ENCODE results near the gene NUB1. TPM values are rescaled to one million over a fixed set of nuclear protein-coding genes. Genes with fewer than 3 reads are reported as not detected.

NUB1 gene
- total RNA-seq, 2 donors from 2014 or later = 36.8 to 43.8 TPM

DNA sequence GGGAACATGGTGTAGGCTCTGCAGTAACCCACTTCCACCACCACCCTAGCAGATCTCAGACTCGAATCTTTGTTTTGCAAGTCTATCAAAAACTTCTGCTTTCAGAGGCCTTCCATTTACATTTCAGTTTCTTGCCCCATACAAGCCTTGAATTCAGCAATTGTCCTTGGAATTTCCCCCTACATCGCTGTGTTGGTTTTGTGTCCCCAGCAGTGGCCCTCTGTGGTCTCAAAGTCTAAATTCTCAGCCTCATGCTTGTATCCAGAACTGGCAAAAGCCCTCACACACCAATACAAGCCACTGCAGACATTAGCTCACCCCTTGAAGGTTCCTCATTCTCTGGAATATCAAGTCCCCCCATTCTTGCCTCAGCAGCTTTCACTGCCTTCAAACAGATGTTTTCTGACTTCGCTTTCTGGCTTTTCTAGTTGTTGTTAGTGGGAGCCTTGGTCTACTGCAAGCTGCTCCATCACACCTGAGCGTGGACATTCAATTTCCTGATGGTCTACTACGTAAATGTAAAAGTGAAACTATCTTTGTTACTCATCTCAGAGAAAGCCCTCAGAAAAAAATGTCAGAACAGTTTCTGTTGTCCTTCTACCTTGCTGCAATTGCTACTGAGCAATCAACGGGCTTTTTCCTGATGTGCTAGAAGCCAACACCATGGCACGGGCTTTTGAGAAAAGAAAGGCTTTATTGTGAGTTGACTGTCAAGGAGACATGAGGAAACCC lies 1.8 kb upstream of the NUB1 start:
- H3K27me3 ChIP-seq = no peaks in the 10 kb centered on the region
- TF ChIP-seq, protein P1, sequence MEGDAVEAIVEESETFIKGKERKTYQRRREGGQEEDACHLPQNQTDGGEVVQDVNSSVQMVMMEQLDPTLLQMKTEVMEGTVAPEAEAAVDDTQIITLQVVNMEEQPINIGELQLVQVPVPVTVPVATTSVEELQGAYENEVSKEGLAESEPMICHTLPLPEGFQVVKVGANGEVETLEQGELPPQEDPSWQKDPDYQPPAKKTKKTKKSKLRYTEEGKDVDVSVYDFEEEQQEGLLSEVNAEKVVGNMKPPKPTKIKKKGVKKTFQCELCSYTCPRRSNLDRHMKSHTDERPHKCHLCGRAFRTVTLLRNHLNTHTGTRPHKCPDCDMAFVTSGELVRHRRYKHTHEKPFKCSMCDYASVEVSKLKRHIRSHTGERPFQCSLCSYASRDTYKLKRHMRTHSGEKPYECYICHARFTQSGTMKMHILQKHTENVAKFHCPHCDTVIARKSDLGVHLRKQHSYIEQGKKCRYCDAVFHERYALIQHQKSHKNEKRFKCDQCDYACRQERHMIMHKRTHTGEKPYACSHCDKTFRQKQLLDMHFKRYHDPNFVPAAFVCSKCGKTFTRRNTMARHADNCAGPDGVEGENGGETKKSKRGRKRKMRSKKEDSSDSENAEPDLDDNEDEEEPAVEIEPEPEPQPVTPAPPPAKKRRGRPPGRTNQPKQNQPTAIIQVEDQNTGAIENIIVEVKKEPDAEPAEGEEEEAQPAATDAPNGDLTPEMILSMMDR (IDR thresholded peaks at IDR 0.05) = no peak
- TF ChIP-seq POLR2A (IDR thresholded peaks at IDR 0.05) = no peak
- intact Hi-C loops (cut with DNase I) = no loop called here
- no peak for ATAC-seq
- peaks cover 18% of the 10 kb centered on the region for H3K4me1 ChIP-seq
- H3K9me3 ChIP-seq = no peaks in the 10 kb centered on the region
- H3K36me3 ChIP-seq (replicated peaks in 1 of 2; ENCODE audit: insufficient read depth in 1 of 2, low read depth in 2 of 2) = no peaks in the 10 kb centered on the region
- no peak for DNase-seq
- WGBS, 2 donors = 56 to 72% methylated on average over 7 of the region's 7 CpGs
- H3K4me3 ChIP-seq = no peak overlapping the region
- H3K27ac ChIP-seq = peak overlapping the region in 1 of 4 donors; percentile 40

DNA sequence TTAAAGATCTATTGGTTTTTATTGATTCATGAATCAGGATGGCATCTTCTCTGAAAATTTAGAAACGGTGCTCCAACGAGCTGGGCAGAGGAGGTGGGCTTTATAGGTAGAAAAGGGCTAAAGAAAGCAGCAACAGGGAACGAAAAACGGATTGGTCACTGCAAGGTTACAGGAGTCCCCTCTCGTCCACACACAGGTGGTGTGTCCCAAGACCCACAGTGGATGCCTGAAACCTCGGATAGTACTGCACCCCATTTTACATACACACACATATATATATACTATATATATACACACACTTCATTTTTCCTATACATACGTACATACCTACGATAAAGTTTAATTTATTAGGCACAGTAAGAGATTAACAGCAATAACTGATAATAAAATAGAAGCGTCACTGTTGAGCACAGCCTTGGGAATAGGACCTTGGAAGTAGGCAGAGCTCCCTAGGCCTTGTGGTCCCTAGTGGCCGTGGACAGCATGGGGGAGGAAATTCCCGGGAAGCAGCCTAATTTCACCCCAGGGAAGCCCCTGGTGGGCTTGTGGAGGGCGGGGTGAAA lies 737 bp upstream of the NUB1 start:
- no peaks in the 10 kb centered on the region for H3K36me3 ChIP-seq (replicated peaks in 1 of 2; ENCODE audit: insufficient read depth in 1 of 2, low read depth in 2 of 2)
- ATAC-seq (peak; percentile 2), DNase-seq (peak in 1 of 4 donors; percentile 9)
- H3K4me3 ChIP-seq = no peak overlapping the region
- no peaks in the 10 kb centered on the region for H3K9me3 ChIP-seq
- H3K27me3 ChIP-seq = no peaks in the 10 kb centered on the region
- H3K4me1 ChIP-seq = peaks cover 21% of the 10 kb centered on the region
- WGBS, 2 donors = 48 to 51% methylated on average over 12 of the region's 12 CpGs
- no peak for TF ChIP-seq POLR2A (IDR thresholded peaks at IDR 0.05)
- TF ChIP-seq, protein P1 (IDR thresholded peaks at IDR 0.05) = peak in 3 of 7 experiments; percentile 10 to 21 (median 16)
- intact Hi-C loops (cut with DNase I) = no loop called here
- peak overlapping the region; percentile 10 to 88 (median 40) for H3K27ac ChIP-seq

DNA sequence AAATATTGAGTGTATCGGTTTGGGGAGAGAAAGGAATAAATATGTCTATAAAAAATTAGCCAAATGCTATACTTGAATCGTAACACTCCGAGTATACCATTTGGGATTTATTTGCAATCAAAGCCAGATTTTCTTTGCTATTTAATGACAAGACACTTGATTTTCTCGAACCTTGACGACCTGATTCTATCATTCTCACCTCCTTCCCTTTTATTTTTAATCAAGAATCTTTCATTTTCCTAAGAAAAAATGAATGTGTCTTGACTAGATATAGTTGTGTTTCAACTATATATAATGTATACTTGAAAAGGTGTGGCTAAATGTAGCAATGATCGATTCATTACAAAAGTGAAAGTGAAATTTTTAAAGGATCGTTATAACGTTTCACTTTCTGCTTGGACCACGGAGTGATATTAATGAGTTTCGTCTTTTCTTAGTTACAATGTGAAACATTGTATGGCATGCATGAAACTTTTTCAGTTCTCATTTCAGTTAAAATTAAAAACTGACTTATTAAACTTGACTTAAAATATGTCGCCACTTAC lies 562 bp downstream of the NUB1 start:
- H3K27me3 ChIP-seq = no peaks in the 10 kb centered on the region
- TF ChIP-seq, protein P1 (IDR thresholded peaks at IDR 0.05) = no peak
- no peak for TF ChIP-seq POLR2A (IDR thresholded peaks at IDR 0.05)
- peak overlapping the region; percentile 5 to 88 (median 56) for H3K27ac ChIP-seq
- peak overlapping the region; percentile 50 to 68 for H3K4me3 ChIP-seq
- H3K36me3 ChIP-seq (replicated peaks in 1 of 2; ENCODE audit: insufficient read depth in 1 of 2, low read depth in 2 of 2) = peaks cover 0 to 5% of the 10 kb centered on the region in 2 donors
- DNase-seq (no peak), ATAC-seq (no peak)
- H3K4me1 ChIP-seq = peaks cover 30% of the 10 kb centered on the region
- H3K9me3 ChIP-seq = no peaks in the 10 kb centered on the region
- intact Hi-C loops (cut with DNase I) = no loop called here
- WGBS, 2 donors = 0 to 2% methylated on average over 11 of the region's 11 CpGs

DNA sequence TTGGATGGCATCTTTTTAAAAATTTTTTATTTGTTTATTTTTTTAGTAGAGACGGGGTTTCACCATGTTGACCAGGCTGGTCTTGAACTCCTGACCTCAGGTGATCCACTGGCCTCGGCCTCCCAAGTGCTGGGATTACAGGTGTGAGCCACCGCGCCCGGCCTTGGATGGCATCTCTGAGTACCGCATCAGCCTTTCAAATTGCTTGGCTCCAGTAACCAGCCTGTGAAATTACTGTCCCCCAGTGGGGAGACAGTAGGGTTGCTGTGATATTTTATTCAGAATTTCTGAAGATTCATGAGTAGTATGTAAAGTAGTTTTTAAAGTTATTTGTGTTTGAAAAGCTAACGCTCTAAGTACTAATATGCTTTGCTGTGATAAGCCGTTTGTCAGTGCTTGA lies 1.2 kb downstream of the NUB1 start:
- TF ChIP-seq, protein P1 (IDR thresholded peaks at IDR 0.05) = no peak
- no peak for TF ChIP-seq POLR2A (IDR thresholded peaks at IDR 0.05)
- no peaks in the 10 kb centered on the region for H3K27me3 ChIP-seq
- ATAC-seq (no peak), DNase-seq (no peak)
- intact Hi-C loops (cut with DNase I) = no loop called here
- peak overlapping the region in 1 of 4 donors; percentile 88 for H3K27ac ChIP-seq
- peak overlapping the region; percentile 50 to 68 for H3K4me3 ChIP-seq
- WGBS, 2 donors = 48% methylated on average over 8 of the region's 8 CpGs
- no peaks in the 10 kb centered on the region for H3K9me3 ChIP-seq
- H3K4me1 ChIP-seq = peaks cover 30% of the 10 kb centered on the region
- H3K36me3 ChIP-seq (replicated peaks in 1 of 2; ENCODE audit: insufficient read depth in 1 of 2, low read depth in 2 of 2) = peaks cover 0 to 5% of the 10 kb centered on the region in 2 donors
